TTC549 (cell line): Measurements from ENCODE around the gene LRRC36.
"Not testable (repeated sequence)": the region's sequence is repeated elsewhere in the genome, so short reads cannot be mapped to it uniquely, and the experiment has no call there.

ENCODE experiments used
- FAIRE-seq: peaks from 2 replicates; lab custom pipeline; 2012; peaks lifted over from hg19 to GRCh38; lab: Jason Lieb, UNC

Gene LRRC36

GRCh38 chr16:67405336-67405735 is 78.7 kb downstream of the LRRC36 start:
- FAIRE-seq: no peak

GRCh38 chr16:67406111-67406971 is 79.7 kb downstream of the LRRC36 start:
- no peak for FAIRE-seq

GRCh38 chr16:67407176-67407787 is 80.7 kb downstream of the LRRC36 start:
- FAIRE-seq: no peak

- FAIRE-seq: no peak
Measured at GRCh38 chr16:67407788-67408452, 81.3 kb downstream of the LRRC36 start.

- no peak for FAIRE-seq
Measured at GRCh38 chr16:67409631-67410030, 83.0 kb downstream of the LRRC36 start.

- no peak for FAIRE-seq
Measured at GRCh38 chr16:67411339-67411738, 84.7 kb downstream of the LRRC36 start.

- no peak for FAIRE-seq
Measured at GRCh38 chr16:67412294-67412693, 85.7 kb downstream of the LRRC36 start.

GRCh38 chr16:67413978-67414911 is 87.6 kb downstream of the LRRC36 start:
- FAIRE-seq: no peak

- FAIRE-seq: not testable (repeated sequence)
Measured at GRCh38 chr16:67415421-67415820, 88.8 kb downstream of the LRRC36 start.

GRCh38 chr16:67415872-67416793 is 89.5 kb downstream of the LRRC36 start, which contains the start of gene ZDHHC1:
Gene ZDHHC1, minus strand, starts transcription at chr16:67416477. Its CDS starts 8,702 bp downstream, at chr16:67407775.
- no peak for FAIRE-seq

- FAIRE-seq: no peak
Measured at GRCh38 chr16:67417333-67418061, 90.9 kb downstream of the LRRC36 start.

- no peak for FAIRE-seq
Measured at GRCh38 chr16:67419502-67419901, 92.9 kb downstream of the LRRC36 start.

GRCh38 chr16:67419931-67420330 is 93.3 kb downstream of the LRRC36 start:
- FAIRE-seq: no peak

- FAIRE-seq: no peak
Measured at GRCh38 chr16:67421030-67421429, 94.4 kb downstream of the LRRC36 start.

GRCh38 chr16:67423015-67423414 is 96.4 kb downstream of the LRRC36 start:
- no peak for FAIRE-seq

GRCh38 chr16:67423611-67424260 is 97.1 kb downstream of the LRRC36 start:
- no peak for FAIRE-seq

GRCh38 chr16:67424261-67424615 is 97.6 kb downstream of the LRRC36 start:
- FAIRE-seq: no peak

GRCh38 chr16:67425061-67425460 is 98.4 kb downstream of the LRRC36 start:
- FAIRE-seq: no peak

GRCh38 chr16:67425580-67425979 is 99.0 kb downstream of the LRRC36 start:
- no peak for FAIRE-seq

GRCh38 chr16:67426022-67426421 is 99.4 kb downstream of the LRRC36 start:
- FAIRE-seq: no peak
